WI38 (cell line): Measurements from ENCODE around the gene MCCC2.

Experiments used
- H3K4me3 ChIP-seq: 2 replicates; pipeline ENCODE4 v1.5.1; 2011; ENCODE audit warnings: low read depth, mild to moderate bottlenecking, control low read depth, low read length
- TF ChIP-seq, protein P1 (sequence below): IDR thresholded peaks from 2 replicates; pipeline ENCODE4 v1.5.1; 2012; ENCODE audit warnings: low read depth, mild to moderate bottlenecking, control low read depth, low read length

The MCCC2 gene

DNA sequence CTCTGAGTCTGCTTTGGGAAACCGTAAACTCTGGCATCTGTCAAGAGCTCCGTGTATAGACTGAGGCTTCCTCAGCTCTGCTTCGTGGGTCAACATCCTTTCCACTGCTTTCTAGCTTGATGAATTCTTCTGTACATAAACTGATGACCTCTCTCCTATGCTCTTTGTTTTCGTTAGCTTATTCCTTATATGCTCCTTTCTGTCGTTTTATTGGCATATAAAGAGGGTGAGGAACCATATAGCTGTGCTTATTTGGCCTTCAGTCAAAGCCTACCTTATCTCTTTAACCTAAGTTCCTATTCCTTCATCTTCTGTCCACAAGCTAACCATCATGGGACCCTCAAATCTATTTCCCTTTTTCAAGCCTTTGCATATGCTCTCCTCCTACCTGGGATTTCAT, 92.6 kb downstream of the MCCC2 start:
- TF ChIP-seq, protein P1, sequence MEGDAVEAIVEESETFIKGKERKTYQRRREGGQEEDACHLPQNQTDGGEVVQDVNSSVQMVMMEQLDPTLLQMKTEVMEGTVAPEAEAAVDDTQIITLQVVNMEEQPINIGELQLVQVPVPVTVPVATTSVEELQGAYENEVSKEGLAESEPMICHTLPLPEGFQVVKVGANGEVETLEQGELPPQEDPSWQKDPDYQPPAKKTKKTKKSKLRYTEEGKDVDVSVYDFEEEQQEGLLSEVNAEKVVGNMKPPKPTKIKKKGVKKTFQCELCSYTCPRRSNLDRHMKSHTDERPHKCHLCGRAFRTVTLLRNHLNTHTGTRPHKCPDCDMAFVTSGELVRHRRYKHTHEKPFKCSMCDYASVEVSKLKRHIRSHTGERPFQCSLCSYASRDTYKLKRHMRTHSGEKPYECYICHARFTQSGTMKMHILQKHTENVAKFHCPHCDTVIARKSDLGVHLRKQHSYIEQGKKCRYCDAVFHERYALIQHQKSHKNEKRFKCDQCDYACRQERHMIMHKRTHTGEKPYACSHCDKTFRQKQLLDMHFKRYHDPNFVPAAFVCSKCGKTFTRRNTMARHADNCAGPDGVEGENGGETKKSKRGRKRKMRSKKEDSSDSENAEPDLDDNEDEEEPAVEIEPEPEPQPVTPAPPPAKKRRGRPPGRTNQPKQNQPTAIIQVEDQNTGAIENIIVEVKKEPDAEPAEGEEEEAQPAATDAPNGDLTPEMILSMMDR: no peak
- H3K4me3 ChIP-seq: no peak overlapping the region

DNA sequence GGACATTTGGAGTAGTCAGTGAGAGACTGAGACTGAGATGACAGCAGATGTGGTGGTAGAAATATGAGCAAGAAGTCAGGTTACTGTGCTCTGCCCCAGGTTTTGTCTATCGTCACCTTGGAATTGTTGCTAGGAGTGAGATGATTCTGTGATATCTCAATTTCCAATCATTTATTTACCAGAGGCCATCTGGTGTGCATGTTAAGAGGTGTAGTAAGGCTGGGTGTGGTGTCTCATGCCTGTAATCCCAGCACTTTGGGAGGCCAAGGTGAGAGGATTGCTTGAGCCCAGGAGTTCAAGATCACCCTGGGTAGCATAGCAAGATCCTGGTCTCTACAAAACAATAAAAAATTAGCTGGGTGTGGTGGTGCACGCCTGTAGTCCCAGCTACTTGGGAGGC, 93.4 kb downstream of the MCCC2 start:
- no peak overlapping the region for H3K4me3 ChIP-seq
- TF ChIP-seq, protein P1: no peak

DNA sequence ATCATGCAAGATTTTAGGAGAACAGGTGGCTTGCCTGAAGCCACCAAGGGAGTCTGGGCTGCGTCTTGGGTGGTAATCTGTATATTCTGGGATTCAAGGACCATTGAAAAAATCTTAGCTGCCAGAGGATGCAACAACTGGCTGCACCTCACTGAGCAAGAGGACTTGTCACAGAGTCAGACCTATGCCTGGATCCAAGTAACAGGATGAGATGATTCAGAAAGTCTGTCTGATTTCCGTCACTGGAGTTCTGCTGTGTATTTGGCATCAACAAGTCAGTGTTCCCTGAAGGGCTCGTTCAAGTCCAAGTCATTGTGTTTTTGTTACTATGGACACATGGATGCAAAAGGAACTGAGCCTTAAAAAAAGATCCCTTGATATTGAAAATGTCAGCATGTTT, 94.2 kb downstream of the MCCC2 start:
- TF ChIP-seq, protein P1: no peak
- no peak overlapping the region for H3K4me3 ChIP-seq

DNA sequence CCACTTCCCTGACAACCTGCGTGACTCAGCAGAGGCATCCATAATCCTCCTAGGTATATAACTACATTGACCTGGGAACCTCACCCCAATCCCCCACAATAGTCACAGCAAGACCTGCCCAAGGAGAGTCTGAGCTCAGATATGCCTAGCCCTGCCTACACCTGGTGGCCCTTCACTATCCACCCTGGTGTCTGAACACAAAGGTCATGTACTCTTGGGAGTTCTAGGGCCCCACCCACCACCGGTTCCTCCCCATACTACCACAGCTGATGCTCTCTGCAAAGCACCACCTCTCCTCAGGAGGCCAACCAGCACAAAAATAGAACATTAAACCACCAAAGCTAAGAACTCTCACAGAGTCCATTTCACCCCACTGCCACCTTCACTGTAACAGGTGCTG, 97.2 kb downstream of the MCCC2 start:
- H3K4me3 ChIP-seq: no peak overlapping the region
- TF ChIP-seq, protein P1: no peak

DNA sequence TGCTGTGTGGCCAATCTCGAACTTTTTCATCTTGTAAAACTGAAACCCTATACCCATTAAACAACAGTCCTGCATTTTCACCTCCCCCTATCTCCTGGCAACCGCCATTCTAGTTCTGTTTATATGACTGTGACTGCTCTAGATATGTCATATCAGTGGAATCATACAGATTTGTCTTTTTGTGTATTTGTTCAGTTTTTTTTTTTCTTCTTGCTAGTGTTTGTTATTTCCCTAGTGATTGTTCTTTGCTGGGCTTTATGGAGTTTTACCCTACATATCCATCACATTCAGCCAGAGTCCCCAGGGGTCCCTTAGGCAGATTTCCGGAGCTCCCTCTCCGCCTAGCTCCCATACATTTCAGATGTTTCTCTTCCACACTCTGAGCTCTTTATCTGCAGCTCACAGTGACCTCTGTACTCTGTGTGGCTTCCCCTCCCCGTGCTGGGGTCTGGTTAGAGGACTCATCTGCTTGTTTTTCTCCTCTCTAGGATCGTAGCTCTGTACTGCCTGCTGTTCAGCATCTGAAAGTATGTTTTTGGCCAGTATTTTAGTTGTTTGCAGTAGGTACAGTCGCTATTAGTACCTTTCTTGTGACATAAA, 106.8 kb downstream of the MCCC2 start:
- no peak overlapping the region for H3K4me3 ChIP-seq
- TF ChIP-seq, protein P1: no peak

DNA sequence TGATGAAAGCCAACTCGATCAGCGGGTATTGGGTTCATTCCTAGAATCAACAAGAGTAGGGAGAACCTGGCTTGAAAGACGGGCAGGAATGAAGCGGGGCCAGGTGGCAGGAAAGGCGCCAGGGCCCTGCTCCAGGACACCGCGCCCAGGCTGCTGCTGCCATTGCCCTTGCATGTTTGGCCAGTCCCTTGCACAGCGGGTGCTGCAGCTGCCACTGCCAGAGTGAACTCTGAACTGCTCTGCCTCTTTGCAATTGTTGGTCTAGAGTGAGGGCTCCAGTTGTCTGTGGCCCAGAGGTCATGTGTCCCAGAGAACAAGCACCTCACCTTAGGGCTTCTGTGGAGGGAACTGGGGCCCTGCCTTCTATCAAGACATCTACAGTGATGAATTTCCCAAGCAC, 107.9 kb downstream of the MCCC2 start:
- TF ChIP-seq, protein P1: no peak
- no peak overlapping the region for H3K4me3 ChIP-seq

DNA sequence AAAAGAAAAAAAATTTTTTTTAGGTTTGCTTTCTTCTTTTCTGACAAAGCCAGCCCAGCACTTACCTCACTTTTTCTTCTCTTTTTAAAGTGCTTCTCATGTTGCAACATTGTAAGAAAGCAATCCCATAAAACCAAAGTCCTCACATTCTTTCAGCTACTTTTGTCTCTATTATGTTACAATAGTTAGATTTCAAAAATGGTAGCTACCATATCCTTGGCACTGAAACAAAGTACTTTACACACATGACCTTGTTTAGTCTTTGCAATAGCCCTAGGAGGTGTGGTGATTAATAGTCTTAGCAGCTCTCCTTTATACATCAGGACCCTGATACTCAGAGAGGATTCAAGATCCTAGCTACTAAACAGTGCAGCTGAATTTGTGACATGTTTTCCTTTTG, 108.5 kb downstream of the MCCC2 start:
- no peak overlapping the region for H3K4me3 ChIP-seq
- TF ChIP-seq, protein P1: no peak
